Fibroblast of lung (primary cell): ENCODE results near the gene IFNG-AS1.
A peak's percentile ranks its signal among the peaks of the same experiment; 100 is the strongest.

Experiments used
- EZH2 ChIP-seq: IDR thresholded peaks from 2 replicates; pipeline ENCODE4 v1.5.1; 2012; ENCODE audit warnings: low read length, control low read depth, mild to moderate bottlenecking; ENCODE audit errors: missing control alignments
- TF ChIP-seq, protein P1 (sequence below), 2 donors: IDR thresholded peaks in 1 of 2; conservative IDR thresholded peaks in 1 of 2; 1 replicate in 1 of 2; 2 replicates in 1 of 2; pipeline ENCODE4 v1.5.1; 2011 to 2012; ENCODE audit warnings: low read length in 2 of 2, control low read depth in 1 of 2, inconsistent platforms in 1 of 2, low read depth in 1 of 2, mild to moderate bottlenecking in 1 of 2

DNA sequence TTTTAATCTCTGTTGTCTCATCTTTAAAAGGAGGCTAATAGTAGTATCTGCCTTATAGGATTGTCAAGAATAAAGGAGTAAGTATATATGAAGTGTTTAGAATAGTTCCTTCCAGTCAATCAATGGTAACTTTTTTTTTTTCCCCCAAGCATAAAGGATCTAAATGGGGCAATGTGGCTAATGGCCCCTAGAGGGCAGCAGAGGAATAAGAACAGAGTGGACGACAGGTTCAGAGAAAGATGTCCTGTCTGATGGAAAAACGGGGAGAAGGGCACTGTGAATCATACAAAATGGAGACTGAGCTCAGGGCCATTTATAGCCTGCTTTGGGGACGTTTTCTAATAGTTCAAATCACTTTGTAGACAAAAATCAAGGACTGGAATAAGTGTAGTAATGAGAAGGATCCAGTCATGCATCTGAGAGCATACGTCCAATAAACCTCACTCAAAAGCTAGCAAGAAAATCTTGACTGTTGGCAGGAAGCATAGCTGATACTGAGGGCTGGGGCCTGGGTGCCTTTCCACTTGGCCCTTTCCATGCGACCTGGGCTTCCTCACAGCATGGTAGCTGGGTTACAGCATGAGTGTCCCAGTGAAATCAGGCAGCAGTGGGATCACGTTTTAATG, 51.3 kb downstream of the IFNG-AS1 start:
- TF ChIP-seq, protein P1, sequence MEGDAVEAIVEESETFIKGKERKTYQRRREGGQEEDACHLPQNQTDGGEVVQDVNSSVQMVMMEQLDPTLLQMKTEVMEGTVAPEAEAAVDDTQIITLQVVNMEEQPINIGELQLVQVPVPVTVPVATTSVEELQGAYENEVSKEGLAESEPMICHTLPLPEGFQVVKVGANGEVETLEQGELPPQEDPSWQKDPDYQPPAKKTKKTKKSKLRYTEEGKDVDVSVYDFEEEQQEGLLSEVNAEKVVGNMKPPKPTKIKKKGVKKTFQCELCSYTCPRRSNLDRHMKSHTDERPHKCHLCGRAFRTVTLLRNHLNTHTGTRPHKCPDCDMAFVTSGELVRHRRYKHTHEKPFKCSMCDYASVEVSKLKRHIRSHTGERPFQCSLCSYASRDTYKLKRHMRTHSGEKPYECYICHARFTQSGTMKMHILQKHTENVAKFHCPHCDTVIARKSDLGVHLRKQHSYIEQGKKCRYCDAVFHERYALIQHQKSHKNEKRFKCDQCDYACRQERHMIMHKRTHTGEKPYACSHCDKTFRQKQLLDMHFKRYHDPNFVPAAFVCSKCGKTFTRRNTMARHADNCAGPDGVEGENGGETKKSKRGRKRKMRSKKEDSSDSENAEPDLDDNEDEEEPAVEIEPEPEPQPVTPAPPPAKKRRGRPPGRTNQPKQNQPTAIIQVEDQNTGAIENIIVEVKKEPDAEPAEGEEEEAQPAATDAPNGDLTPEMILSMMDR (conservative IDR thresholded peaks at IDR 0.05 in 1 of 2, IDR thresholded peaks at IDR 0.05 in 1 of 2; ENCODE audit: low read depth in 1 of 2, low read length in 2 of 2) = peak; percentile 82 to 93
- no peak for TF ChIP-seq EZH2
